ENCODE measurements around the gene HEMK1.

Gene HEMK1

GRCh38 chr3:50545781-50546180 is 23.5 kb upstream of the HEMK1 start:
- no peak for DNase-seq

GRCh38 chr3:50549226-50549625 is 20.1 kb upstream of the HEMK1 start:
- no peak for DNase-seq

- peak; percentile 10 to 57 (median 40) for DNase-seq
These were observed 19.1 kb upstream of the HEMK1 start for GRCh38 chr3:50550079-50550736.

GRCh38 chr3:50551054-50551659 is 18.2 kb upstream of the HEMK1 start:
- no peak for DNase-seq

- no peak for DNase-seq
These were observed 17.5 kb upstream of the HEMK1 start for GRCh38 chr3:50551681-50552435.

- no peak for DNase-seq
These were observed 16.7 kb upstream of the HEMK1 start for GRCh38 chr3:50552598-50552997.

- DNase-seq: no peak
These were observed 14.8 kb upstream of the HEMK1 start for GRCh38 chr3:50554553-50554952.

GRCh38 chr3:50557106-50557505 is 12.2 kb upstream of the HEMK1 start:
- DNase-seq: no peak

- DNase-seq: no peak
These were observed 11.4 kb upstream of the HEMK1 start for GRCh38 chr3:50557915-50558314.

GRCh38 chr3:50559702-50560101 is 9.6 kb upstream of the HEMK1 start:
- no peak for DNase-seq

GRCh38 chr3:50562861-50563260 is 6.5 kb upstream of the HEMK1 start:
- no peak for DNase-seq

- no peak for DNase-seq
These were observed 5.5 kb upstream of the HEMK1 start for GRCh38 chr3:50563867-50564266.

- no peak for DNase-seq
These were observed 5.0 kb upstream of the HEMK1 start for GRCh38 chr3:50564321-50564720.

- no peak for DNase-seq
These were observed 2.3 kb upstream of the HEMK1 start for GRCh38 chr3:50567011-50567385.

- peak; percentile 87 to 90 (median 90) for DNase-seq
These were observed 1.7 kb upstream of the HEMK1 start, which contains the start of gene C3orf18 for GRCh38 chr3:50567386-50568167. Gene C3orf18, minus strand, starts transcription at chr3:50567747. Its CDS starts 2,048 bp downstream, at chr3:50565699.

- DNase-seq: no peak
These were observed 1.4 kb downstream of the HEMK1 start for GRCh38 chr3:50570508-50571279.

GRCh38 chr3:50571486-50571885 is 2.2 kb downstream of the HEMK1 start:
- DNase-seq: no peak

GRCh38 chr3:50572158-50572557 is 2.8 kb downstream of the HEMK1 start:
- DNase-seq: peak; percentile 64 to 75 (median 68)

GRCh38 chr3:50572801-50573371 is 3.6 kb downstream of the HEMK1 start:
- peak in 2 of 4 experiments; percentile 30 to 33 for DNase-seq

- peak; percentile 49 to 74 (median 64) for DNase-seq
These were observed 4.5 kb downstream of the HEMK1 start for GRCh38 chr3:50573566-50574443.

- no peak for DNase-seq
These were observed 5.1 kb downstream of the HEMK1 start for GRCh38 chr3:50574444-50574831.
